ENCODE data around the gene ITGB5. TPM values are rescaled to one million over a fixed set of nuclear protein-coding genes. Genes with fewer than 3 reads are reported as not detected.

The ITGB5 gene
- total RNA-seq, 1 experiment from 2014 or later = 132 TPM

GRCh38 chr3:124896824-124897526, 9.8 kb upstream of the ITGB5 start:
- ChIA-PET POLR2A (interaction anchor here (0.6 kb wide), 1 partner anchor 51 kb away, joined by 7 read pairs; no protein-coding TSS in a partner anchor), CTCF (interaction anchor here (0.7 kb wide), 1 partner anchor 110 kb away, joined by 5 read pairs; no protein-coding TSS in a partner anchor)
- TF ChIP-seq, protein P1, sequence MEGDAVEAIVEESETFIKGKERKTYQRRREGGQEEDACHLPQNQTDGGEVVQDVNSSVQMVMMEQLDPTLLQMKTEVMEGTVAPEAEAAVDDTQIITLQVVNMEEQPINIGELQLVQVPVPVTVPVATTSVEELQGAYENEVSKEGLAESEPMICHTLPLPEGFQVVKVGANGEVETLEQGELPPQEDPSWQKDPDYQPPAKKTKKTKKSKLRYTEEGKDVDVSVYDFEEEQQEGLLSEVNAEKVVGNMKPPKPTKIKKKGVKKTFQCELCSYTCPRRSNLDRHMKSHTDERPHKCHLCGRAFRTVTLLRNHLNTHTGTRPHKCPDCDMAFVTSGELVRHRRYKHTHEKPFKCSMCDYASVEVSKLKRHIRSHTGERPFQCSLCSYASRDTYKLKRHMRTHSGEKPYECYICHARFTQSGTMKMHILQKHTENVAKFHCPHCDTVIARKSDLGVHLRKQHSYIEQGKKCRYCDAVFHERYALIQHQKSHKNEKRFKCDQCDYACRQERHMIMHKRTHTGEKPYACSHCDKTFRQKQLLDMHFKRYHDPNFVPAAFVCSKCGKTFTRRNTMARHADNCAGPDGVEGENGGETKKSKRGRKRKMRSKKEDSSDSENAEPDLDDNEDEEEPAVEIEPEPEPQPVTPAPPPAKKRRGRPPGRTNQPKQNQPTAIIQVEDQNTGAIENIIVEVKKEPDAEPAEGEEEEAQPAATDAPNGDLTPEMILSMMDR (IDR thresholded peaks at IDR 0.05; ENCODE audit: insufficient read depth in 1 of 2, low read depth in 1 of 2, low read length in 1 of 2, severe bottlenecking in 1 of 2, unreplicated experiment in 1 of 2) = no peak
- H3K36me3 ChIP-seq (ENCODE audit: control insufficient read depth, insufficient read depth, low read length) = no peaks in the 10 kb centered on the region
- intact Hi-C loops (cut with micrococcal nuclease; ENCODE audit: unreplicated experiment) = no loop called here
- no peaks in the 10 kb centered on the region for H3K36me3 Mint-ChIP-seq (ENCODE audit: insufficient read depth, unreplicated experiment)
- no peak overlapping the region for H3K27ac Mint-ChIP-seq (ENCODE audit: unreplicated experiment)
- H3K9me3 ChIP-seq = no peaks in the 10 kb centered on the region
- no peak overlapping the region for H3K4me3 Mint-ChIP-seq (ENCODE audit: unreplicated experiment)
- H3K9me3 Mint-ChIP-seq (ENCODE audit: unreplicated experiment) = no peaks in the 10 kb centered on the region
- no peak for DNase-seq
- no TSS peak for BruUV-seq (replicated peaks)
- no peaks in the 10 kb centered on the region for H3K27me3 ChIP-seq (replicated peaks; ENCODE audit: control insufficient read depth, insufficient read depth, low read length)
- no peaks in the 10 kb centered on the region for H3K27me3 Mint-ChIP-seq (ENCODE audit: insufficient read depth, unreplicated experiment)
- peaks cover 12% of the 10 kb centered on the region for H3K4me1 Mint-ChIP-seq (ENCODE audit: low read depth, unreplicated experiment)
- H3K4me1 ChIP-seq = no peaks in the 10 kb centered on the region; the same call in none of the 2 replicates
- no peak overlapping the region for H3K4me3 ChIP-seq (ENCODE audit: low read depth, low read length)

DNA sequence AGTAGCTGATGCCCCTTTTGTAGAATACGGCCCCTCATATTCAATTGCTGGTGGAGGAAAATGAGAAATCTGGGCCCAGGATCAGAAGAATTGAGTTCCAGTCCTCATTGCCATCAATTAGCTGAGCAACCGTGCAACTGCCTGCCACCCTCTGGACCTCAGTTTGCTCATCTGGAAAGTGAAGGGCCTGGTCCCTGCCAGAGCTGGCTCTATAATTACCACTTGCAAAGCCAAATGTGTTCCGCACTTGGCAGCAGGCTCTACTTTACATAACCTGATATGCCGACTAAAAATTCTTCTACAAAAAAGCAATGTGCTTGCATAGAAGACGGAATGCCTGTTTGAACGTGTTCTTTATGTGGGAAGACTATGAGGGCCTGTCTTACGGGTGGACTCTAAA, 8.6 kb upstream of the ITGB5 start:
- H3K36me3 ChIP-seq (ENCODE audit: control insufficient read depth, insufficient read depth, low read length) = no peaks in the 10 kb centered on the region
- Mint-ChIP-seq H3K27me3 (ENCODE audit: insufficient read depth, unreplicated experiment) (no peaks in the 10 kb centered on the region), H3K4me1 (ENCODE audit: low read depth, unreplicated experiment) (peaks cover 15% of the 10 kb centered on the region), H3K4me3 (ENCODE audit: unreplicated experiment) (no peak overlapping the region), H3K36me3 (ENCODE audit: insufficient read depth, unreplicated experiment) (no peaks in the 10 kb centered on the region), H3K9me3 (ENCODE audit: unreplicated experiment) (no peaks in the 10 kb centered on the region), H3K27ac (ENCODE audit: unreplicated experiment) (no peak overlapping the region)
- DNase-seq = no peak
- intact Hi-C loops (cut with micrococcal nuclease; ENCODE audit: unreplicated experiment) = no loop called here
- no TSS peak for BruUV-seq (replicated peaks)
- H3K4me1 ChIP-seq = peaks cover 3% of the 10 kb centered on the region
- POLR2A ChIA-PET = no interaction called here
- CTCF ChIA-PET = interaction anchor here (0.6 kb wide), 1 partner anchor 176 kb away, joined by 3 read pairs; no protein-coding TSS in a partner anchor
- H3K9me3 ChIP-seq = no peaks in the 10 kb centered on the region
- H3K27me3 ChIP-seq (replicated peaks; ENCODE audit: control insufficient read depth, insufficient read depth, low read length) = no peaks in the 10 kb centered on the region
- H3K4me3 ChIP-seq (ENCODE audit: low read depth, low read length) = no peak overlapping the region
- TF ChIP-seq, protein P1 (IDR thresholded peaks at IDR 0.05; ENCODE audit: insufficient read depth in 1 of 2, low read depth in 1 of 2, low read length in 1 of 2, severe bottlenecking in 1 of 2, unreplicated experiment in 1 of 2) = no peak

DNA sequence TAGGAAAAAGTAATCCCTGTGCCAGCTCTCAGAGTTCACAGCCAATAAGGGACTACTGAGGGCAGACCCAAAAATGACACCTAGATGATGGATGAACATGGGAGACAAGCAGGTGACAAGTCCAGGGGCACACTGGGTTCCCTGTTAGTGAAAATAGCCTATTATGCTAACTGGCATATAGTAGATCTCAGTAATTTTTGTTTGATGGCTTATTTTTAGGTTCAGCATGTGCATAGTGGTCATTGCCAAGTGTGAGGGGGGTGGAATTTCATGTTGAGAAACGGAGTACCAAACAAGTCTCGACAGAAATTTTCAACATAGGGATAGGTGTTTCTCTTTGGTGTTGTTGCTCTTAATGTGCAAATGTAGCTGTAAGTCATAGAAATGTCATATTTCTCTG, 6.4 kb upstream of the ITGB5 start:
- no peaks in the 10 kb centered on the region for H3K9me3 Mint-ChIP-seq (ENCODE audit: unreplicated experiment)
- no peaks in the 10 kb centered on the region for H3K36me3 ChIP-seq (ENCODE audit: control insufficient read depth, insufficient read depth, low read length)
- H3K4me1 ChIP-seq = peaks cover 21% of the 10 kb centered on the region
- no peak overlapping the region for H3K27ac Mint-ChIP-seq (ENCODE audit: unreplicated experiment)
- ChIA-PET POLR2A (interaction anchor here (1.0 kb wide), 1 partner anchor 8 kb away, joined by 3 read pairs; no protein-coding TSS in a partner anchor), CTCF (no interaction called here)
- H3K4me3 ChIP-seq (ENCODE audit: low read depth, low read length) = no peak overlapping the region
- H3K4me1 Mint-ChIP-seq (ENCODE audit: low read depth, unreplicated experiment) = peaks cover 29% of the 10 kb centered on the region
- no peaks in the 10 kb centered on the region for H3K27me3 ChIP-seq (replicated peaks; ENCODE audit: control insufficient read depth, insufficient read depth, low read length)
- no peak overlapping the region for H3K4me3 Mint-ChIP-seq (ENCODE audit: unreplicated experiment)
- TF ChIP-seq, protein P1 (IDR thresholded peaks at IDR 0.05; ENCODE audit: insufficient read depth in 1 of 2, low read depth in 1 of 2, low read length in 1 of 2, severe bottlenecking in 1 of 2, unreplicated experiment in 1 of 2) = no peak
- no peaks in the 10 kb centered on the region for H3K9me3 ChIP-seq
- no peaks in the 10 kb centered on the region for H3K27me3 Mint-ChIP-seq (ENCODE audit: insufficient read depth, unreplicated experiment)
- no TSS peak for BruUV-seq (replicated peaks)
- intact Hi-C loops (cut with micrococcal nuclease; ENCODE audit: unreplicated experiment) = no loop called here
- DNase-seq = no peak
- H3K36me3 Mint-ChIP-seq (ENCODE audit: insufficient read depth, unreplicated experiment) = no peaks in the 10 kb centered on the region

All from Caco-2 (cell line).